Breast epithelium (tissue), 3 donors: ENCODE measurements around the gene SENP6.

ENCODE experiments used
- CTCF ChIP-seq, 3 donors: fragments of 450-650 bp; IDR thresholded peaks; one replicate each; pipeline ENCODE4 v1.5.1; 2016 to 2017; ENCODE audit warnings: antibody characterized with exemption in 3 of 3, mild to moderate bottlenecking in 3 of 3, moderate library complexity in 3 of 3
- POLR2A ChIP-seq: fragments of 450-650 bp; IDR thresholded peaks from one replicate; pipeline ENCODE4 v1.6.1; 2016; ENCODE audit warnings: antibody characterized with exemption, mild to moderate bottlenecking, moderate library complexity
- POLR2AphosphoS5 ChIP-seq, 3 donors: sonication (generic); formaldehyde crosslinking; IDR thresholded peaks; one replicate each; pipeline ENCODE4 v1.6.1; 2017; ENCODE audit warnings: antibody characterized with exemption in 3 of 3

- TF ChIP-seq CTCF (IDR thresholded peaks at IDR 0.05), result no peak
- no peak for TF ChIP-seq POLR2AphosphoS5 (IDR thresholded peaks at IDR 0.05)
- no peak for TF ChIP-seq POLR2A
Observed at GRCh38 chr6:75588948-75589347, 12.7 kb upstream of the SENP6 start.
